AG09319 (cell line): ENCODE results near the gene DGKD.

ENCODE experiments used
- DNase-seq: peaks from one replicate; pipeline ENCODE4 v3.0.0-alpha.2; 2010; ENCODE audit warnings: low read depth; ENCODE audit errors: extremely low read depth
- TF ChIP-seq, protein P1 (sequence below): IDR thresholded peaks from 2 replicates; pipeline ENCODE4 v1.5.1; 2011; ENCODE audit warnings: low read depth, mild to moderate bottlenecking, inconsistent platforms, low read length, moderate library complexity

Gene DGKD

GRCh38 chr2:233346930-233347329, 7.4 kb upstream of the DGKD start:
- TF ChIP-seq, protein P1, sequence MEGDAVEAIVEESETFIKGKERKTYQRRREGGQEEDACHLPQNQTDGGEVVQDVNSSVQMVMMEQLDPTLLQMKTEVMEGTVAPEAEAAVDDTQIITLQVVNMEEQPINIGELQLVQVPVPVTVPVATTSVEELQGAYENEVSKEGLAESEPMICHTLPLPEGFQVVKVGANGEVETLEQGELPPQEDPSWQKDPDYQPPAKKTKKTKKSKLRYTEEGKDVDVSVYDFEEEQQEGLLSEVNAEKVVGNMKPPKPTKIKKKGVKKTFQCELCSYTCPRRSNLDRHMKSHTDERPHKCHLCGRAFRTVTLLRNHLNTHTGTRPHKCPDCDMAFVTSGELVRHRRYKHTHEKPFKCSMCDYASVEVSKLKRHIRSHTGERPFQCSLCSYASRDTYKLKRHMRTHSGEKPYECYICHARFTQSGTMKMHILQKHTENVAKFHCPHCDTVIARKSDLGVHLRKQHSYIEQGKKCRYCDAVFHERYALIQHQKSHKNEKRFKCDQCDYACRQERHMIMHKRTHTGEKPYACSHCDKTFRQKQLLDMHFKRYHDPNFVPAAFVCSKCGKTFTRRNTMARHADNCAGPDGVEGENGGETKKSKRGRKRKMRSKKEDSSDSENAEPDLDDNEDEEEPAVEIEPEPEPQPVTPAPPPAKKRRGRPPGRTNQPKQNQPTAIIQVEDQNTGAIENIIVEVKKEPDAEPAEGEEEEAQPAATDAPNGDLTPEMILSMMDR: no peak
- DNase-seq: no peak

DNA sequence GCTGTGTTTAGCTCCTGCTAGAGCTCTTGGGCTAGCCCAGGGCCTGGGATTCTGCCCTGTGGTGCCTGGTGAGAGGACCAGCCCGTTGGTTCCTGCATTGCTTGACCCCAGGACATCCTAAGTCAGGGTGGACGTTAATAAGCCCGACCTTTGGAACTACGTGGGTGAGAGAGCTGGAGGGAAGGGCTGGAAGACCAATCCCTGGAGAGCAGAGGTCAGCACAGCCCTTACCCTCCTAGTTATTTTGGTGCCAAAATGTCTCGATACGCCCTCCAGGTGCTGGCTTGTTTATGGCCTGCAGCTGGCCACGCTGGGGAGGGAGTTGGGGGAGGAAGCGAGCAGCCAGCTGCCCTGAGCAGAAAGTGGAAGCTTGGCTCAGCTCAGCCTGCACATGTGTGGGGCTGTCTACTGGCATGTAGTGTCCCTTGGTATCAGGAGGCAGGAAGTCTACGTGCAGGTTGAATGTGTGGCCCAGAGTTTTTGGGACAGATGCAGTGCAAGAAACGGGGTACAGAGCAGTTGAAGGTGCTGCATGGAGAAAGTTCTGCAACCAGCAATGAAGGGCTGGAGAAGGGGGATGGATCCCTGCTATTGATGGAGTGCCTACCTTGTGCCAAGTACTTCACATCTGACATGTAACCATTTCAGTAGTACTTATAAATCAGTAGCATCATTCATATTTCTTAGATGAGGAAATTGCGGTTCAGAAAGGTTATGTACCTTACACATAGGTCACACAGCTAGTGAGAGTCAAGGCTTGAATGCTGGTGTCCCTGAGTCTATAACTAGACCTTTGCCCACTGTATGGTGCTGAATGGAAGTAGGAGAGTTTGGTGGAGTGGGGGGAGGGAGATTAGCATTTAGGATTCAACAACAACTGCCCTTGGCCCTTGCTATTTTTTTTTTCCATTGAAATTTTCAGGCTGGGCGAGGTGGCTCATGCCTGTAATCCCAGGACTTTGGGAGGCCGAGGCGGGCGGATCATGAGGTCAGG, 5.0 kb upstream of the DGKD start:
- DNase-seq: no peak
- TF ChIP-seq, protein P1: no peak

DNA sequence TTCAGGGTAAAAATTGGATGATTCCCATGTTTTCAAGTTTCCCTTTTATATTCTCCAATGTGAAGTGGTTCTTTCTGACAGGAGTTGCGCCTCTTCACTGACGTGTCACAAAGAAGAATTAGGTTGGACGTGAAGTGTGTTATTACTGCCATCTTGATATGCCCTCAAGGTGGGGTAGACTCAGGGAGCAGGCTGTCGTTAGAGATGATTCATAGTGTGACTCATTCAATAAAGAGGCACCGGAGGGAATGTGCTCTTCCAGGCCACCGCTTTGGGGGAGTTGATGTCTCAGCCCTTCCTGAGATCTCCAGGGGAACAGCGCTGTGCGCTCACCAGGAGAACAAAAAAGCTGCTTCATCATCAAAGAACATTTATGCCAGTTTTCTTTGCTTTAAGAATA, 3.6 kb upstream of the DGKD start:
- DNase-seq: peak; percentile 11

GRCh38 chr2:233351423-233351822, 2.9 kb upstream of the DGKD start:
- no peak for DNase-seq
- TF ChIP-seq, protein P1: no peak

More for the DNA sequence above, 3.6 kb upstream of the DGKD start:
- TF ChIP-seq, protein P1: no peak

DNA sequence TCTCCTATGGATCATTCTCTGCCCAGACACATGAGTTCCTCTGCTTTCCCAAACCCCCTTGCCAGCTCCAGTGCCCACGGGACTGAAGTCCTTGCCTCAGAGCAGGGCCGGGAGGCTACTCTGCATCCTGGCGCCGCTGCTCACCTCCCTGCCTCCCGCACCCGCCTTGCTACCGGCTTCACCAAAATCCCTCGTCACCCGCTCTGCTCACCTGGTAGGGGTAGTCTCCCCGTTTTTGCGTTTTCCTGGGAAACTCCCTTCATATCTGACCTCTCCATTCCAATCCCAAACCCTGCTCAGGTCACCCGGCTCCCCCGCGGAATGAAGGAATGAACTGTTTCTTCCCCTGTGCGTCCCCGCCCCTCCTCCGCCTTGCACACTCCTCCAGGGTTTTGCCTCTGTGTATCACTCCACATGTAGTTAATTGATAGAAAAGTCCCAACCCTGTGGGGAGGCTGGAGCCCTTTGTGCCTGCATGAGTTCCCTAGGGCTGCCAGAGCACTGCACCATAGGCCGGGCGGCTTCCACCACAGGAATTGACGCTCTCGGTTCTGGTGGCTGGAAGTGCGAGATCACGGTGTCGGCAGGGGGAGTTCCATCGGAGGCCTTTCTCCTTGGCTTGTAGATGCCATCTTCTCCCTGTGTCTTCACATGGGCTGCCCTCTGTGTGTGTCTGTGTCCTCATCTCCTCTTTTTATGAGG, 2.0 kb upstream of the DGKD start:
- no peak for DNase-seq
- TF ChIP-seq, protein P1: no peak

GRCh38 chr2:233353101-233353768, 1.1 kb upstream of the DGKD start:
- no peak for DNase-seq
- TF ChIP-seq, protein P1: no peak
